ENCODE results near the gene GRID1.

Gene GRID1

GRCh38 chr10:85810674-85811073 is 555.9 kb downstream of the GRID1 start:
- Histone ChIP-seq H3K4me1 (ENCODE audit: insufficient read depth, low read length, severe bottlenecking) (no peaks in the 10 kb centered on the region), H3K9me2 (ENCODE audit: low read depth, low read length) (no peaks in the 10 kb centered on the region), H3K9ac (ENCODE audit: low read length) (no peak overlapping the region), H3K79me2 (ENCODE audit: insufficient read depth, low read length) (no peaks in the 10 kb centered on the region), H3K9me3 (ENCODE audit: low read length) (peaks cover 3% of the 10 kb centered on the region; the same call in 1 of the 2 replicates), H3K27me3 (ENCODE audit: insufficient read depth, low read length) (no peaks in the 10 kb centered on the region), H3K4me2 (ENCODE audit: low read length) (no peak overlapping the region), H3K4me3 (ENCODE audit: low read depth, low read length, poor library complexity, severe bottlenecking) (no peak overlapping the region), H4K20me1 (ENCODE audit: insufficient read depth, low read length) (no peaks in the 10 kb centered on the region), H3K27ac (ENCODE audit: low read depth, low read length, poor library complexity, severe bottlenecking) (no peak overlapping the region), H3F3A (ENCODE audit: insufficient read depth, low read length) (no peaks in the 10 kb centered on the region), H2AFZ (ENCODE audit: low read length) (no peak overlapping the region), H3K36me3 (ENCODE audit: insufficient read depth, low read length) (no peaks in the 10 kb centered on the region)
- no peak for TF ChIP-seq EZH2 (IDR thresholded peaks at IDR 0.05; ENCODE audit: borderline replicate concordance, low read length)
- no peak for TF ChIP-seq CTCF (IDR thresholded peaks at IDR 0.05; ENCODE audit: low read length)

GRCh38 chr10:85795460-85795859 is 571.1 kb downstream of the GRID1 start:
- Histone ChIP-seq H3K9me3 (ENCODE audit: low read length) (no peaks in the 10 kb centered on the region), H3K4me1 (ENCODE audit: insufficient read depth, low read length, severe bottlenecking) (no peaks in the 10 kb centered on the region), H3K9ac (ENCODE audit: low read length) (no peak overlapping the region), H3K79me2 (ENCODE audit: insufficient read depth, low read length) (no peaks in the 10 kb centered on the region), H3K36me3 (ENCODE audit: insufficient read depth, low read length) (no peaks in the 10 kb centered on the region), H3K27me3 (ENCODE audit: insufficient read depth, low read length) (no peaks in the 10 kb centered on the region), H2AFZ (ENCODE audit: low read length) (no peak overlapping the region), H3F3A (ENCODE audit: insufficient read depth, low read length) (no peaks in the 10 kb centered on the region), H3K4me3 (ENCODE audit: low read depth, low read length, poor library complexity, severe bottlenecking) (no peak overlapping the region), H3K9me2 (ENCODE audit: low read depth, low read length) (no peaks in the 10 kb centered on the region), H4K20me1 (ENCODE audit: insufficient read depth, low read length) (no peaks in the 10 kb centered on the region), H3K27ac (ENCODE audit: low read depth, low read length, poor library complexity, severe bottlenecking) (no peak overlapping the region), H3K4me2 (ENCODE audit: low read length) (no peak overlapping the region)
- no peak for TF ChIP-seq CTCF (IDR thresholded peaks at IDR 0.05; ENCODE audit: low read length)
- no peak for TF ChIP-seq EZH2 (IDR thresholded peaks at IDR 0.05; ENCODE audit: borderline replicate concordance, low read length)

- TF ChIP-seq CTCF (IDR thresholded peaks at IDR 0.05; ENCODE audit: low read length) = no peak
- Histone ChIP-seq H2AFZ (ENCODE audit: low read length) (no peak overlapping the region), H3K9me3 (ENCODE audit: low read length) (no peaks in the 10 kb centered on the region), H3K9me2 (ENCODE audit: low read depth, low read length) (no peaks in the 10 kb centered on the region), H3K4me1 (ENCODE audit: insufficient read depth, low read length, severe bottlenecking) (no peaks in the 10 kb centered on the region), H3K36me3 (ENCODE audit: insufficient read depth, low read length) (no peaks in the 10 kb centered on the region), H3K4me3 (ENCODE audit: low read depth, low read length, poor library complexity, severe bottlenecking) (no peak overlapping the region), H3K79me2 (ENCODE audit: insufficient read depth, low read length) (no peaks in the 10 kb centered on the region), H3K27me3 (ENCODE audit: insufficient read depth, low read length) (no peaks in the 10 kb centered on the region), H3K27ac (ENCODE audit: low read depth, low read length, poor library complexity, severe bottlenecking) (no peak overlapping the region), H3F3A (ENCODE audit: insufficient read depth, low read length) (no peaks in the 10 kb centered on the region), H3K4me2 (ENCODE audit: low read length) (no peak overlapping the region), H3K9ac (ENCODE audit: low read length) (no peak overlapping the region), H4K20me1 (ENCODE audit: insufficient read depth, low read length) (no peaks in the 10 kb centered on the region)
Observed at GRCh38 chr10:85794553-85794952, 572.0 kb downstream of the GRID1 start.
